GM19467 (cell line): ENCODE data around the gene AMMECR1.

ENCODE experiments used
- ATAC-seq: cut with Tn5 transposase; IDR thresholded peaks from one replicate; pipeline ENCODE4 v1.9.1; 2021; ENCODE audit warnings: mild to moderate bottlenecking, moderate library complexity; ENCODE audit not compliant: unreplicated experiment

AMMECR1 gene

DNA sequence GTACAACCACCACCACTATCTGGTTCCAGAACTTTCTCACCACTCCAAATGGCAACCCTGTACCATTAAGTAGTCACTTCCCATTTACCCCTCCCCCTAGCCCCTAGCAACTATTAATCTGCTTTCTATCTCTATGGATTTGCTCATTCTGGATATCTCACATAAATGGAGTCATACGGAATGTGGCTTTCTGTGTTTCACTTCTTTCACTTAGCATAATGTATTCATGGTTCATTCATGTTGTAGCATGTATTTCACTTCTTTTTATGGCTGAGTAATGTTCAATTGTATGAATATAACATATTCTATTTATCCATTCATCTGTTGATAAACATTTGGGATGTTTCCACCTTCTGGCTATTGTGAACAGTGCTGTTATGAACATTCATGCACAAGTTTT, 104.7 kb downstream of the AMMECR1 start:
- ATAC-seq, result no peak

- no peak for ATAC-seq
Measured at GRCh38 chrX:110212299-110212698, 105.6 kb downstream of the AMMECR1 start.

GRCh38 chrX:110211340-110211739, 106.5 kb downstream of the AMMECR1 start:
- no peak for ATAC-seq

- no peak for ATAC-seq
Measured at GRCh38 chrX:110210417-110211139, 107.3 kb downstream of the AMMECR1 start.

- ATAC-seq, result no peak
Measured at GRCh38 chrX:110208092-110208491, 109.8 kb downstream of the AMMECR1 start.

- no peak for ATAC-seq
Measured at GRCh38 chrX:110204986-110205385, 112.9 kb downstream of the AMMECR1 start.

DNA sequence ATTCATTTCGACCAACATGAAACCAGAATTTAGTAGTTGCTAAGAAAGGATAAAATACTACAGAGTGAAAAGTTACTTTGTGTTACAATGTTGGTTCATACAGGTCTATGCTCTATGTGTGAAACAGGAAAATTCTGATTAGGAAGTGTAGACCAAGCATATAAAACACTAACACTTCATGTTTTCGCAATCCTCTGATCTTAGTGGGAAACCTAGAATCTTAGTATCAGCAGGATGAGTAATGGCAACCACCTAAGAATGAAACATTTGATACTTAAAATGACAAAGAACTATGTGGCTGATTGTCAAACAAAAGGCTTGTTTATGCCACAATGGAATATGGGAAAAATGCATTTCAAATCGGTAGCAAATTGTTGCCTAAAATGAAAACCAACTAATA, 116.1 kb downstream of the AMMECR1 start:
- ATAC-seq, result no peak

DNA sequence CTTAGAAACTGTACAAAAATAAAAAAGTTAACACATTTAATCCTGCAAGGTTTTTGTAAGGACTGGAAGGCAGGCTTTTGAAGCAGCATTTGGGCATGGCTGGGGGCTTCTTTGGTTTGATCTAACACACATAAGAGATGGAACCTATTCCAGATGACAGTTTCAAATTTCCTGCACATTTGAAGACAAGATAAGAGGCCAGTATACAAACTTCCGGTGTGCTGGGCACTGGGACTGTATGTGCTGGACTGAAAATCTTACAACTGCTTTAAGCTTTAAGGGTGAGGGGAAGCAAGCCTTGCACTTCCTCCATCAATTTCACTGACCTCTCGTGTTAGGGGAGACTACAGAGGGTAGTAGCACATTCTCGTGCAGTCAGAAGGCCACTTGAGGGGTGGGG, 122.9 kb downstream of the AMMECR1 start:
- no peak for ATAC-seq

DNA sequence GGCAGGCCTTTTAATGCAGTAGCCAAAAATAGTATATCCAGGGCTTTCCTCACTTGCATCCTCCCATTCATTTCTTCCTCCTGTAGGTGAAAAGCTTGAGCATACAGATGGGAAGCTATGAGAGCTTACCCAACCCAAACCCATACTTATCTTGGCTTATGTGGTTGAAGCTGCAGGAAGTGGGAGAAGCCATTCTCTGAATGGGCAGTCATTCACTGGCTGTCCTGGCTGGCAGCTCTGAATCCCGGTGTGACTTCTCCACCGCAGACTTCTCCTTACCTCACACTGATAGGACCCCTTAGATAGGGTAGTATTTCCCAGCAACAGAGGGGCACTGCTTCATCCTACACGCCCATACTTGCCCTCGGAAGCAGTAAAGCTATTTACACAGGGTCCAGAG, 125.4 kb downstream of the AMMECR1 start:
- ATAC-seq, result no peak

GRCh38 chrX:110188701-110189558, 129.0 kb downstream of the AMMECR1 start:
- no peak for ATAC-seq

- ATAC-seq, result no peak
Measured at GRCh38 chrX:110183314-110183713, 134.6 kb downstream of the AMMECR1 start.

DNA sequence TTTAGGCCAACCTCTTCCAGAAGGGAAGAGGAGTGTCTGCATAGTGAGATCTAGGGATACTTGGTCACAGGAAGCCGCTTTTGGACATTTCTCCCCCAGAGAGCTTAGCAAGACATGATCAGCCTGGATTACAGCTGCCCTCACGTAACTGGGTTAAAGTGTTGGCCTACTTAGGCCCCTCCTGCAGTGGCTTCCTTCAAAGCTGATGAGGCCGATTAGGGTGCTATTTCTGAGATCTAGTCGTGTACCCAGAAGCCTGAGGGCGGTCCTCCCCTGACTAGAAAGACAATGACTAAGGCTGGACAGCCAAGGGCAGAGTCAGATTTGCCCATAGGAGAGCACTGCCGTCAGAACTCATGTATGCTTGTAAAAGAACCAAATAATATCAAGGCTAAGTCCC, 135.0 kb downstream of the AMMECR1 start:
- no peak for ATAC-seq

- no peak for ATAC-seq
Measured at GRCh38 chrX:110182362-110182761, 135.5 kb downstream of the AMMECR1 start.

DNA sequence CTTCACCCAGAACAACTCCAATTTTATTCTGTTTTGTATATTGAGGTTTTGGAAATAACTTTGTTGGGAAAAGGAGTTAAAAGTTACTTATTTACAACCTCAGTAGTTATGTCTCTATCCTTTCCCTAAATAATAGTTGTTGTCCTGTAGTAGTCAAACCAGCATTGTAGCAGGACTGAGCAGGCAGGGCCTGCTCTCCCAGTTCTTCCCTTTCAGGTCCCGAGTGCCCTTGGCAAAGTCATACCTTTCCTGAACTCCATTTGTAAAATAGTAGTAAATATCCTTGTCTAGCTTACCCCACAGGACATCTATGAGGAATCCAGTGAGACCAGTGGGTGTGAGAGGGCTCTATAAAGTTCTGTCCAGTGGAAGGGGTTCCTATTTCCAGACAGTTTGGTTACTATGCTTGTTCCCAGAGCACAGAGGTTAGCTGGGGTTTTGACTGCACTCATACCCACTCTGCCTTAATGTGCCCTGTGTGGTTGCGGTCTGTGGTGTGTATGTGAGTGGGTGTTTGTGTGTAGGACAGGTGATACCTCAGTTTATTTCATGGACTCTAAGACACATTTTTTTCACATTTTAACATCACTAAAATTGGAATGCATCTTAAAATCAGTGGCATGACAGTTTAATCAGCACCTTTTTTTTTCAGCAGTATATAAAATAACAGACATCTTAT, 136.3 kb downstream of the AMMECR1 start:
- no peak for ATAC-seq

GRCh38 chrX:110180928-110181310, 137.0 kb downstream of the AMMECR1 start:
- peak; percentile 76 for ATAC-seq

DNA sequence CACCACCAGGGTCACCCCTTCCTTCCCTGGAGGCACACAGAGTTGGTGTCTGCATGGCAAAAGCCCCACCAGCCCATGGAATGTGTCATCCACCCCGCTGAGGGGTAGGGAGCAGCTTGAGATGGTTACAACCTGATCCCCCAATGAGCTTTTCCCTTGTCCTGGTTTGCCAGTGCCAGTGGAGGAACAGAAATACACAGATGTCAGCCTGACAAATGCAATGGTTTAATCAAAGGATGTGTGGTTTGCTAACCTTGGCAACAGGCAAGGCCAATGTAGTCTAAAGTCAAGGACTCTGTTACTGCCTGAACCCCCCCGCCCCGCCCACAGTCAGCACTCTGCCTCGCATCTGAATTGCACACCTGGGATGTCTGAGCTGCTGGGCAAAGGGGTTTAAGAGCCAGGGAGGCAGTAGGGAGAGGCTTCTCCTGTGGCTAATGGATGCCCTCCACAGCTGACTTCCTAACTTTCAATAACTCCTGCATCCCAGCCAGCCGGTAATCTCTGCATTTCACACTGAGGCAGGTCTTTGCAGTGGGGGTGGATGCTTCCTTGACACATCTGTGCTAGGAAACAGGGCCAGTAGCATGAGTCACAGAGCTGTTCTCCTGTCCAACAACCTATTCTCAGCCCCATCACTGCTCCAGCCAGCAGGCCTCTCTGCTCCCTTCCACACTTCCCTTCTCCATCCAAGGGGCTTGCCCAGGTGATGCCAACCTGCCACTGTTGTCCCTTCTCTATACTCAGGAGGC, 137.5 kb downstream of the AMMECR1 start:
- ATAC-seq, result peak; percentile 19

DNA sequence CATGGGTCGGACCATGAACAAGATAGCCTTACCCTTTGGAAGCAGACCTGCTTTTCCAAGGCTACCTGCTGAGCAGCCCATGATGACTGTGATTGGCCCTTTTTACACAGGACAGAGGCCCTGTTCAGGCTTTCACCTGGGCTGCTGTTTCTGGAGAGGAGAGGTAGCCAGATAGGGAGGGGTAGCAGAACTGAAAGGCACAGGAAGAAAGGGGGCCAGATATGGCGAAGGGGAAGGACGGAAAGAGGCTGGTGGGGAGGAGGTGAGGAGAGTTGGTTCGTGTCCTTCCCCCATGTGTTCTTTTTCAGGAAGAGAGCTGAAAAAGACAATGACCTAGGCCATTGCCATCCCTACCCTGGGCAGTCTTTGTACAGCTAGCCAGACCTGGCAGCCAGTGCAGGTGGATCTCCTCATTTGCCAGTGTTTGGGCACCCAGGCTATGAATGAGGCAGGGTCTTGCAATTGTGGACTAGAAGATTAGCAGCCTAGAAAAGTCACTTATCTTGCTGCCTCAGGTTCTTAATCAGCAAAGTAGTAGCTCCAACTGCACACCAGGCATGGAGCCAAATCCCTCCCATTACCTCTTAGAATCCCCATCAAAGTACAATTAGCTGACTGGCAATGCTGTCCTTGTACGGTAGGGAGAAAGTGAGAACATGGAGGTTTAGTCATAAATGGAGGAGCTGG, 139.6 kb downstream of the AMMECR1 start:
- ATAC-seq, result no peak

DNA sequence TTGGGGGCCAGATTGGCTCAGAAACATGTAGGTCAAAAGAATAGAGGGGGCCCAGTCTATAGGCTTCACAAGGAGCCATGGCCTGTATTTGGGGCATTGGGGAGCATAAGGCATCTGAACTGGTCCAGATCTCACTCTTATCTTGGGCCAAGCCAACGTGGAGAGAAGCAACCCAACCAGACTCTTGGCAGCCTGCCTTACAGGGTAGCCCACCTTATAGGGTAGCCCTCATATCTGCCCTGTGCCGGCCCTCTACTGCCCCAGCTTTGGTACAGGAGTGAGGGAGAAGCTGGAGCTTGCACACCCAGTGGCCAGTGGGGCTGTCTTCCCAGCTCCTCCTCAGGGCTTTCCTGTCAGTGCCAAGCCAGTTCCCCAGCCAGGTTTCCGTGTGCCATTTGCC, 142.2 kb downstream of the AMMECR1 start:
- ATAC-seq, result no peak

DNA sequence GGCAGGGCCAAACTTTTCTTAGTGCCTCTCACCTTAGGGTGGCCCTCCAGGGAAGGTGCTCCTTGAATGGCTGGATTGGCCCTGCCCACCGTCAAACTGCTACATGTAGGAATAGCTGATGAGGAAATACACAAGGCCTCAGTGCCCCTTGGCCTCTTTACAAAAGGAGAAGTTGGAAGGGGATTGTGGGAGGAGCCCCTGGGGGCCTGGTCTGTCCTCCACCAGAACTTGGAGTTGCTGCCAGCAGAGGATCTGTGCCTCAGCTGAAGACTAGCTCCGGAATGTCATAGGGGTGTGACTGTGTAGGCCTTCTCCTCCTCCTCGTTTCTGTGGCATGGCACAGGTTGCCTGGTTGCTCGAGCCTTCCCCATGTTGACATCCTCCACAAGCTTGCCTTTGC, 142.7 kb downstream of the AMMECR1 start:
- ATAC-seq, result no peak
